Fibroblast of skin of right biceps (primary cell): Measurements from ENCODE around the gene RASAL1.

Source experiments
- DNase-seq: peaks from one replicate; pipeline ENCODE4 v3.0.0-alpha.2; 2013

The RASAL1 gene

DNA sequence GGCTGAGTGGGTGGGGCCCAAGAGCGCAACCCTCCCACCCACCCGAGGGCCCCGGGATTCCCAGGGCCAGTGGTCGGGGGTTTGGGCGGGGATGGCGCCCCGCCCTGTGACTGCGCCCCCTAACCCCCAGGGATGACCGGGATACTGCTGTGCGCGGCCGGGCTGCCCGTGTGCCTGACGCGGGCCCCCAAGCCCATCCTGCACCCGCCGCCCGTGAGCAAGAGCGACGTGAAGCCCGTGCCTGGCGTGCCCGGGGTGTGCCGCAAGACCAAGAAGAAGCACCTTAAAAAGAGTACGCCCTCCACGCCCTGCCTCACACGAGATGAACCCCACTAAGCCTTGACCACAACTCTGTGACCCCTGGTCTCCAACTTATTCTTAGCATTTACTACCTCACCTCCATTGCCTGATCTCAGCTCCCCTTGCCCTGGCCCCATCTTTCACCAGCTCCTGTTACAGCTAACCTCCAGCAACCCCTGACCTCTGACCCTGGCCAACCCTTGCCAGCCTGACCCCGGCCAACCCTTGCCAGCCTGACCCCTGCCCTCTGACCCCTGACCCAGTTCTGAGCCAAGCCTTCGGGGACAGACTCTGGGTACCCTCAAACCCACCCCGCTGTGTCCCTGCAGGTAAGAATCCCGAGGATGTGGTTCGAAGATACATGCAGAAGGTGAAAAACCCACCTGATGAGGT is 42.0 kb downstream of the RASAL1 start:
- no peak for DNase-seq

DNA sequence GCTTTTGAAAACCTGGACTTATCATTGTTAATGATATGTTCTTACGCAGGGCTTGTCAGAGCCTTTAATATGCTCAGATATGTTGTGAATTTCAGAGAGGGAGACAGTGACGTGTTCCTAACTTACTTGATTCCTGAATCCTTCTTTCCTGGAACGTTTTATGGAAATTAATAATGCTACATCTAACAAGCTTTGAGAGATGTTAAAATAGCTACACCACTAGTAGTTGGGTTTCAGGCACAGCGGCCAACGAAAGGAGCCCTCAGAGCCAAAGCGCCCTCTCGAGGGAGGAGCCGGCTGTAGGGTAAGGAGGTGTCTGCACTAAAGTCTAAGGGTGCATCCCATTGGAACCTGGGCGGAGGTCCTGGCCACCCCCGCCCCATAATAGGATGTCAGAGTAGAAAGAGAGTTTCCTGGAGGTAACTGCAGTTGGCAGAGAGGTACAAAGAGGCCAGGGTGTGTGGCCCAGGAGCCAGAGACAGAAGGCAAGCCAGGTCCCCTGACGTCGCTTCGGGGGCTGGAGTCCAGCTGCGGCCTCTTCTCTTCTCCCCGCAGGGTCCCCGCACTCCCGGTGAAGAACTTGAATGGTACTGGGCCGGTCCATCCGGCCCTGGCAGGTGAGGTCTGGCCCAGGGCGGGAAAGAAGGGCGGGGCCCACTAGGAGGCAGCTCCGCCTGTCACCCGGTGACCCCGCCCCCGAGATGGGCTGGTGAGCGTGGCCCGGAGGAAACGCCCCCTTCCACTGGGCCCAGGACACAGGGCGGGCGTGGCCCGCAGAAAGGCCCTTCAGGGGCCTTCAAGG is 42.8 kb downstream of the RASAL1 start:
- DNase-seq, result no peak

DNA sequence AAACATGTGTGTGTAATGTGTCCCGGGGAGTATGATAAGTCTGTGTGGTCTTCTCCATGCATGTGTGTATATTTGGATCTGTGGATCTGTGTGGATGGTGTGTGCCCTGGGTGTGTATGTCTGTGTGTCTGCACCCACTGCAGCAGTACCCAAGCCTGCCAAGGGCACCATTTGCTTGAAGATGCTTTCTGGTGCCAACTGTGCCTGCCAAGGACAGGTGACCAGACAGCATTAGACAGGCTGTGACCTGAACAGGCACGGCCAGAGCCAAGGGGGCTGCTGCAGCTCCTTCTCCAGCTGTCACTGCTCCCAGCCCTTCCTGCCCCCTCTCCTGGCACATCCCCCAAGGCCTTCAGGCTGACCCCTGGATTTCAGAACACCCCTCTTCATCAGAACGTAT is 44.1 kb downstream of the RASAL1 start:
- DNase-seq, result no peak

DNA sequence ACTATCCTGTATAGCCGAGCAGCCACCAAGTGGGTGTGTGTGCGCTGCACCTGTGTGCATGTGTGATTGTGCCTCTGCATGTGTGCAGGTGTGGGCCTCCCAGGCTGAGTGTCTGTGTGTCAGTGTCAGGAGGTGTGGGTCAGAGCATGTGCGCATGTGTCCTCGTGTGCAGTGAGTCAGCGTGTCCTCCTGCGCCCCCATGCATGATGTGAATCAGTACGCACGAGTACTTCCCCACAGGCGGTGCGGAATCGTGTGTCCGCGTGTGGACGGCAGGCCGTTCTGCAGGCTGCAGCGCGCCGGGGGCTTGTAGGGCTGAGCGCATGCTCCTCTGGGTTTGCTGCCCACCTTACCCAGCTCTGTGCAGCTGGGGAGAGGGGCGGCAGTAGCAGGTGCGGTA is 44.8 kb downstream of the RASAL1 start:
- DNase-seq, result no peak

DNA sequence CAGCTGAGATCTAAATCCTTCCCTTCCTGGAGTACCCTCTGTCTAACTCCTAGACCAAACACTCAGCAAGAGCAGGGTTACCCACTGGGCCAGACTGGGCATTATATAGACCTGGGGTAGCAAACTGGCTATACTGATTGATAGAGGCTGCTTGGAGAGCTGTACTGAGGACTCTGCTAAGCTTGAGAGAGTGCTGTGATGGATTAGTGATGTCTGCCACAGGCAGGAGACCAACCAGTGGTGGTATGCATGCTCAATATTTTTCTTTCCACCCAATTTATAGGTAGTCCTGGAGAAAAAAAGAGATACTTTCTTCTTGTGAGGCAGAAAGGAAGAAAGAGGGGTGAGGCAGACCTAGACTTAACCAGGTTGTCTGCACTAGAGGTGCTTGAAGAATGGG is 45.7 kb downstream of the RASAL1 start:
- DNase-seq, result no peak

DNA sequence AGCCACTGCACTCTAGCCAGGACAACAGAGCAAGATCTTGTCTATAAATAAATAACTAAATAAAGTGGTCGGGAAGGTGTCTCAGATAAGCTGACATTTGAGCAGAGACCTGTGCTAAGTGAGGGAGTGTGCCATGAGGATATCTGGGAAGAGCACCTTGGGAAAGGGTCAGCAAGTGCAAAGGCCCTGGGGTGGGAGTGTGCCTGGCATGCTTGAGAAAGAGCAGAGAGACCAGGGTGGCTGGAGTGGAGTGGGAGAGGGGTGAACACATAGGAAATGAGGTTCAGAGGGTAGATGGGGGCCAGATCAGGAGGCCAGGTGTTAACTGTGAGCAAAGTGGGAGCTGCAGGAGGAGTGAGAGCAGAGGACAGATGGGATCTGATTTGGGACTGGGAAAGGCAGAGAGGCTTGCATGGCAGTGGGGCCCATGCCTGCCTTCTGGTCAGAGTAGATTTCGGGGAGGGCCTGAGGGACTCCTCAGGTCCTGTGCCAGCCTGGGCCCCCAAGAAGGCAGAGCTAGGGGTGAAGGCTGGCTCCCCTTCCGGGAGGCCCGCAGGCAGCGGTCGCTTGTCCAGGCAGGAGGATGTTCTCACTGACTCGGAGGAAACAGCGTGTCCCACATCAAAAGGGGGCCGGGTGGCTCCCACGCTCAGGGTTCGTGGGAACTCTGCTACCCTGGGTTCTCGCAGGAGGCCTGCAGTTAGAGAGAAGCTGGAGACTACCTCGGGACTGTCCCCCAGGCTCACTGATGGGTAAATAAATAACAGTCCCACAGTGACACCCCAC is 46.4 kb downstream of the RASAL1 start:
- no peak for DNase-seq

DNA sequence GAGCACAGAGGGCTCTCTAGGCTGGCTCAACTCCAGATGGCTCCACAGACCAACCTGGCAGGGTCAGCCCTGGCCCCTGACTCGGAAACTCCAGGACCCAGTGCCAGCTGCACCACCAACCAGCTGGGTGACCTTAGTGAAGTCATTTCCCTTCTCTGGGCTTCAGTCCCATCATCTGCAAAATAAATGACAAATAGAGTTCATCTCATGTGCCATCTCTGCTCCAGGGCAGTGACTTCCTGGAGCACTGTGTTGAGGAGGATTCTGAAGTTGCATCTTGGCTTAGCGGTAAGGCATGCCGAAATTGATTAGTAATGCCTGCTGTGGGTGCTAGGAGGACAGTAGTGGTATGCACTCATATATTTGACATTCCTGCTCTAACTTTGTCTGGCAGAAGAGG is 47.5 kb downstream of the RASAL1 start:
- no peak for DNase-seq

DNA sequence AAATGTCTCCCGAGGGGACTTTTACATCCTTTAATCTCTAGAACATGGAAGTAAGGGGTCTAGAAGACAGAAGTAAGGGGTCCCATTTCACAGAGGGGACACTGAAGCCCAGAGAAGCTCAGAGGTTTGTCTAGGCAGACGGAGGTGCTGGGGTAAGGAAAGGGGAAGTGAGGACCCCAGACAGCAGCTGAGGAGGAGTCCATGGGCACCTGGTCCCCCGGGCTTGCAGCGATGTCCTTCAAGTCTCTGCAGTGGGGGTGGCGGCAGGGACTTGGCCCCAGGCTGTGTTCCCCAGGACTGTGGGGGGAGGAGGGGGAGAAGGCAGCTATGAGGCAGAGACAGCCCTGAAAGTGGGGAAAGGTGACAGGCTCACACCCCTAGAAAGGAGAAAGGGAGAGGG is 48.4 kb downstream of the RASAL1 start:
- DNase-seq, result no peak

DNA sequence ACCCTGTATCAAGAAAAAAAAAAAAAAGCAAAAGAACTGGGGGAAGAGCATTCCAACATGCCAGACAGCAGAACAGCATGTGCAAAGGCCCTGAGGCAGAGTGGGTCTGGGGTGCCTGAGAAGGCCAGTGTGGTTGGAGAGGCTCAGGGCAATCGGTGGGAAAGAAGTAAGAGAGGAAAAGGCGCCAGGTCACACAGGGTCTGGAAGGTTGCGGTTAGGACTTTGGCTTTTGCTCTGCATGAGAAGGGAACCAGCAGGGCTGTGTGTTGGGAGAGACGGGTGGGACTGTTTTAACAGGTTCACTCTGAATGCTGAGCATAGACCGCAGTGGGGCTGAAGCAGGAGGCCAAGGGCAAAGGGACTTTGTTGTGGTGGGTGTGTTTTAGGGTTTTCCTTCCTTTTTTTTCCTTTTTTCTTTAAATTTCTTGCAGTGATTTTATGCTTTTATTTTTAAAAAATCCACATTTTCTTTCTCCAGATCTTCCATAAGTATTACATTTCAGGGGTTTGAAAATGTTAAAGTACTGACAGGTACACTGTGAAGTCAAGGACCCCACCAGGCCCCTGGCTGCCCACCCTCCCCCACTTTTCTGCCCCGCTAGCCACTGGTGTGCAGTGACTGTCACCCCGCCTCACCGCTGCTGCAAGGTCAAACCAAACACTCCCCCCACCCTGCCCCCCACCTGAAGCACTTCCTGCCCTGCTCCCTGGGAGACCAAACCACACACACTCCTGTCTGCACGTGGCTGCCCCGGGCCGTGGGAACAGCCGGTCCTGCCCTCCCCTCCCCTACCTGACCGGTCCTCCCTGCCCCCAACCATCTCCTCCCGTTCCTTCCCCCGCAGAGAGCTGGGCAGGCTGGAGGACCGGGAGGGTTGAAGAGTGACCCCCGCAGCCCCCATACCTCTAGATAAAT is 49.1 kb downstream of the RASAL1 start:
- DNase-seq, result no peak

DNA sequence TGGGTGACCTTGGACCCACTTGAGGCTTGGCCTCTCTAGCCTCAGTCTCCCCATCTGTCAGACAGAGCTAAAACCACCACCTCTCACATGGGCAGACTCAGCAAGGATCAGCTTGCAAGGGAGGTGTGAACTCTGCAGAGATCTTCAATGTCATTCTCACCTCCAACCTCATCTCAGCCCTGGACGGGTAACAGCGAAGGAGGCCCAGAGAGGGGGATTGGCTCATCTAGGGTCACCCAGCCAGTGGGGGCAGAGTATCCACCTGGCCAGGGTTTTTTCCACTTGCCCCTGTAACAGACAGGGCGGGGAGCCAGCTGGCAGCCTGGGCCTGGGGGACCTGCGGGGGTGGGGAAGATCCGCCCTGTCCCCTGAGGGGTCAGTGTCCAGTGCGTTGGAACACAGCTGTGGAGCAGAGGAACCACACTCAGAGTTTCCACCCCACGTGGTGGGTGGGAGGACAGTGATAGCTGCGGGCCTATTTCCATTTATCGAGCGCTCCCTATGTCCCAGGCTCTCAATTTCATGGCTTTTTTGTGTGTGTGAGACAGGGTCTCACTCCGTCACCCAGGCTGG is 51.6 kb downstream of the RASAL1 start:
- DNase-seq, result no peak

DNA sequence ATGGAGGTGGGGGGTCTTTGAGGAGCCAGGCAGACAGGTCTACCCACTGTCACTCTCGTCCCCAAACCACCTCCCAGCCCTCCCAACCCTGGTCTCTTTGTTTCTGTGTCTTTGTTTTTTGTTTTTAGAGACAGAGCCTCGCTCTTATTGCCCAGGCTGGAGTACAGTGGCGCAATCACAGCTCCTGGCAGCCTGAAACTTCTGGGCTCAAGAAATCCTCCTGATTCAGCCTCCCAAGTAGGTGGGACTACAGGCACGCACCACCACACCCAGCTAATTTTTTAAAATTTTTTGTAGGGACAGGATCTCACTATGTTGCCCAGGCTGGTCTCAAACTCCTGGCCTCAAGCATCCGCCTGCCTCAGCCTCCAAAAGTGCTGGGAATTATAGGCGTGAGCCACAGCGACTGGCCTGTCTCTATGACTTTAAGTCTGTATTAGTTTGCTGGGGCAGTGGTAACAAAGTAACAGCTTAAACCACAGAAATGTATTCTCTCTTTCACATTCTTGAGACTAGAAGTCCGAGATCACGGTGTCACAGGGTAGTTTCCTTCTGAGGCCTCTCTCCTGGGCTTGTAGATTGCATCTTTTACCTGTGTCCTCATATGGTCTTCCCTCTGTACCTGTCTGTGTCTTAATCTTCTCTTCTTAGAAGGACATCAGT is 52.9 kb downstream of the RASAL1 start:
- DNase-seq, result no peak

DNA sequence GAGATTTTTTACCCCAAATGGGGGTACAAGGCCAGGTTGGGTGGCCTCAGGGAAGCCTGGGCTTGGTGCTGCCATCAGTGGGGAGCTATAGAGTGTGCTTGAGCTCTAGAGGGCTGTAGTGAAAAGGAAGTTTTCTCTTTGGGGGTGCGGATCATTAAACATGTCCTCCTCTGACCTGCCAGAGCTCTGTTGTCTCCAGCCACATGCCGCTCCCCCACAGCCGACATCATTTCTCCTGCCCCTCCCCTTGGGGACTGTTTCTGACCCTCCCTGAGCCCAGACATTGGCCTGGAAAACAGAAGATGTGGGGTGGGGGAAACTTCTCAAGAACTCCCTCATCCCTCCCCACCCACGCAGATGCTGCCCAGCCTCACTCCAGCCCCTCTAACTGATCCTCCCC is 53.7 kb downstream of the RASAL1 start:
- no peak for DNase-seq

DNA sequence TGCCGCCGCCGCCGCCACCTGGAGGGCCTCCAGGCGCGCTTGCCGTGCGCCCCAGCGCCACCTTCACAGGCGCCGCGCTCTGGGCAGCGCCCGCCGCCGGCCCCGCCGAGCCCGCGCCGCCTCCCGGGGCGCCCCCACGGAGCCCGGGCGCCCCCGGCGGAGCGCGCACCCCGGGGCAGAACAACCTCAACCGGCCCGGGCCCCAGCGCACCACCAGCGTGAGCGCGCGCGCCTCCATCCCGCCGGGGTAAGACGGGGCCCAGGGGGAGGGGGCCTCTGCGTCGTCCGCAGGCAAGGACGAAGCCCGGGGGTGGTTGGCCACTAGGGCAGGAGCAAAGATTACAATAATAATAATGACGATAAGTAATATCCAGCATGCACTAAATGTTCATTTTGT is 57.7 kb downstream of the RASAL1 start:
- DNase-seq, result no peak

DNA sequence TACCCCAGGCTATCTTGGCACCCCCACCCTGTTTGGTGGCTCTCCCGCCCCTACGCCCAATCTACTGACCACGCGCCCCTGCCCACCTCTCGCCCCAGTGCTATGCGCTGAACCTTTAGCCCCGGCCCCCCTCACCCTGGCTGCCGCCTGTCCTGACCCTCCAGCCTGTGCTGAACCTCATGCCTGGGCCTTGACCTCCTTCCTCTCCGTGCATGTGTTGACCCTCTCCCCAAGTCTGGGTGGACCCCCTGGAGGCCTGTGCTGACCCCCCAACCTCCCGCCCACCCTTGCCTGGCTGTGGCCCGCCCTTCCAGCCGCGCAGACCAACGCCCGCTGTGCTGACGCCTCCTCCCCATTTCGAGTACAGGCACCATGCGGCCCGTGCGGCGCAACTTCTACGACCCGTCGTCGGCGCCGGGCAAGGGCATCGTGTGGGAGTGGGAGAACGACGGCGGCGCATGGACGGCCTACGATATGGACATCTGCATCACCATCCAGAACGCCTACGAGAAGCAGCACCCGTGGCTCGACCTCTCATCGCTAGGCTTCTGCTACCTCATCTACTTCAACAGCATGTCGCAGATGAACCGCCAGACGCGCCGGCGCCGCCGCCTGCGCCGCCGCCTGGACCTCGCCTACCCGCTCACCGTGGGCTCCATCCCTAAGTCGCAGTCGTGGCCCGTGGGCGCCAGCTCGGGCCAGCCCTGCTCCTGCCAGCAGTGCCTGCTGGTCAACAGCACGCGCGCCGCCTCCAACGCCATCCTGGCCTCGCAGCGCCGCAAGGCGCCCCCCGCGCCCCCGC is 58.3 kb downstream of the RASAL1 start:
- no peak for DNase-seq

DNA sequence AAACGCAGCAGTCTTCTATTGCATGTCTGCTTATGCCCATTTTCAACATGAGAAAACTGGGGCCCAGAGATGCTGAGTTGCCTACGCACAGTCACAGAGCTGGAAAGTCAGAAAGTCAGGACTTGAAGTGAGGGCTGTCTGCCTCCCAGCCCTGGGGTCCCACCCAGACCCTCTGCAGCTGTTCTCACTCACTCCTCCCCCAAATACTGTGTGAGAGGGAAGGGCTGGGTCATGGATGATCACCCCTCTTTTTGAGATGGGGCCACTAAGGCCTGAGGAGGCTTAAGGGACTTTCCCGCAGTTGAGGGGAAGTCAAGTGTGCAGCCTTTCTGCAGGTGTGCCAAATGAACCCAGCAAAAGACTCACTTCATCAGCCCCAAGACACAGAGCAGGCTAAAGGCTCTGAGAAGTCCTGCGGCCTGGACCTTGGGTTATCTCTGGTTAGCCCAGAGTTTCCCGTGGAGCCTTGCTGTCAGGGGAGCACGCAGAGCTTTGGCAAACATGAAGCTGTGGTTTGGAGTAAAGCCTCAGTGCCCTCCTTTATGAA is 60.4 kb downstream of the RASAL1 start:
- DNase-seq, result no peak

DNA sequence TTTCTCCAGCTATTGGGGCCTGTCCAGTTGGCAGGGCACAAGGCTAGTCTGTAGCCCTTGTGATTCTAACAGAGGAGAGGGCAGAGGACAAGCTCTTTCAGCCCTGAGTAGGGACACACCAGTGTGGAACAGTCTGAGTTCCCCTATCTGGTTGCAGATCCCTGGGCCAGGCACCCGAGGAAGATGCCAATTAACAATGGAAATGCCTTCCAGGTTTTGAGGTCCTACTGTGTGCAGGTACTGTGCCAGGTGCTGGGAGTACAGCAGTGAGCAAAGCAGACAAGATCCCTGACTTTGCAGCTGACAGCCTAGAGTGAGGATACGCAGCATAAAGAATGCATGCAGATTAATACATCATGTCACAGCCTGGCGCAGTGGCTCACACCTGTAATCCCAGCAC is 62.0 kb downstream of the RASAL1 start:
- no peak for DNase-seq

DNA sequence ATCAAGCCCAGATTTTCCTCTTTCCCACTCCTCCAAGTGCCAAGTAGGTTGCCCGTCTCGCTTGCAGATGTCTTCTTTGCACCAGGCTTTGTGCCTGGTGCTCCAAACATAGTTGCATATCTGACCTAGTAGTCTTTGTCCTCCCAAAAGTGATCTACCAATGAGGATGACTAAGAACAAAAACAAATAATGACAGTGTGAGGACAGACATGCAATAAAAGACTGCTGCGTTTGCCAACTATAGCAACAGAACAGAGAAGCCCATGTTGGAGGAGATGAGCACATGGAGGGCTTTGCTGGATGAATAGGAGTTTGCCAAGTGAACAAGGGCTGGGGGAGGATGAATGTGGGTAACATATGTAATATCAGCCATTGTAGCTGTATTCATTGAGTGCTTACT is 63.4 kb downstream of the RASAL1 start:
- no peak for DNase-seq

DNA sequence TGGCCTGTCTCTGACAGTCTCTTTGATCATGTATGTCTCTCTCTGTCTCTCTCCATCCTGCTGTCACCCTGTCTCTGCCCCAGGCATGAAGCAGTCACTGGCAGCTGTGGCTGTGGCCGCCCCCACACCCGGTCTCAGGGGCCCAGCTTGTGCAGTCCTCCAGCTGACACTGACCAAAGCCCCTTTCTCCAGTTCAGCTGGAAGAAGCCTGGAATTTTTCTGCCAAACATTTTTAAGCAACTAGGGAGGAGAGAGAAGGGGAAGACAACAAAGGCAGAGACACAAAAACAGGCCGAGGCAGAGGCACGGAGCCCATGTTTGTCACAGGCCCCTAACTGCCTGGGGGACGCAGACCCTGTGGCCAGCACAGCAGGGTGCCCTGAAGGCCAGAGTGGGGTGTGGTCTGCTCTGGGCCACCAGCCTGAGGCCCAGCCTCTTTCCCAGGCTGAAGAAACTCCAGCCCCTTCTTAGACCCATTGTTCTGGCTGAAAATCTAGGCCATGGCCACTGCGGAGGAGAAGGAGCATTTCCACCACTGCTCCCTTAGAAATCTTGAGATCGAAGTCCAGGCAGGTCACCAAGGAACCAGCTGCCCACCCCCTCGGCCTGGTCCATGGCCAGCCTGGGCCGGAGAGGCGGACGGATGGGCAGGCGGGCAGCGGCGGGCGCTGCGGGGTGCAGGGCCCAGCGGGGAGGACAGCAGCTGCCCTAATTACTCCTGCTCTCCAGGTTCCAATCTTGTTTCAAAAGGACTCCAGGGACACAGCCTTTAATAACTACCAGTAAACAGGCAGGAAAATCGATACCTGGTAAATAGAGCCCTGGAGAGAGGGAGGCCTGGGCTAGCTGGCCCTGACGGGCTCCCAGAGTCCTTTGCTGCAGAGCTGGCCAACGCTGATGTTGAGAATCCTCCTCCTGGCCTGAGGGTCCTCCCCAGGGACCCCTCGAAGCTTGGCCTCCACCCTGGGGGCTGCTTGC is 64.1 kb downstream of the RASAL1 start:
- DNase-seq, result no peak
